HepG2 (cell line): ENCODE measurements around the gene MICB. TPM values are rescaled to one million over a fixed set of nuclear protein-coding genes. Genes with fewer than 3 reads are reported as not detected.

ENCODE experiments used
- ATAC-seq: fragments of 200-7000 bp; cut with Tn5 transposase; 3 replicates; pipeline ENCODE4 v1.9.1; 2020; ENCODE audit warnings: mild to moderate bottlenecking, moderate library complexity
- BruUV-seq: library from RNA; stranded (reverse); fragments of 400-500 nt; replicated peaks from 2 replicates; lab custom pipeline; 2021; lab: Mats Ljungman, UMichigan
- CTCF ChIA-PET: fragments of 300-600 bp; formaldehyde crosslinking; extraction: SDS; loops from one replicate; lab custom pipeline; 2021; ENCODE audit warnings: low total read pairs, inconsistent platforms, low intra/inter-chr PET ratio; lab: Yijun Ruan, JAX
- POLR2A ChIA-PET: fragments of 350-600 bp; sonication (Branson Sonifier 250); formaldehyde crosslinking; loops from one replicate; lab custom pipeline; 2020; ENCODE audit warnings: antibody characterized with exemption, inconsistent platforms; lab: Yijun Ruan, JAX
- DNase-seq: peaks from one replicate; pipeline ENCODE4 v3.0.0-alpha.2; 2015; ENCODE audit warnings: low spot score
- FAIRE-seq: peaks from 3 replicates; lab custom pipeline; 2011; peaks lifted over from hg19 to GRCh38; lab: Jason Lieb, UNC
- H2AFZ ChIP-seq: one replicate; pipeline ENCODE4 v1.6.1; 2011; ENCODE audit warnings: low read length, inconsistent platforms
- H3K27ac ChIP-seq: fragments of 300-600 bp; 3 replicates; pipeline ENCODE4 v1.8.0; 2011; ENCODE audit warnings: mixed run types, mild to moderate bottlenecking, mixed read lengths, low read length, inconsistent platforms; ENCODE audit not compliant: insufficient read depth; ENCODE audit errors: extremely low read length
- H3K27me3 ChIP-seq, 2 experiments: fragments of 200-600 bp in 1 of 2; 2 replicates in 1 of 2; 3 replicates in 1 of 2; pipeline versions ENCODE4 v1.6.0 to v1.8.0; 2011; ENCODE audit warnings: low read length in 2 of 2, mild to moderate bottlenecking in 2 of 2, moderate library complexity in 2 of 2, inconsistent platforms in 1 of 2; ENCODE audit not compliant: insufficient read depth in 2 of 2, control insufficient read depth in 1 of 2
- H3K36me3 ChIP-seq, 2 experiments: fragments of 200-600 bp in 1 of 2; replicated peaks in 1 of 2; 2 replicates in 1 of 2; 3 replicates in 1 of 2; pipeline versions ENCODE4 v1.5.1 to v1.8.0; 2011; ENCODE audit warnings: low read length in 2 of 2, inconsistent platforms in 1 of 2; ENCODE audit not compliant: insufficient read depth in 2 of 2, control insufficient read depth in 1 of 2
- H3K4me1 ChIP-seq: 2 replicates; pipeline ENCODE4 v1.5.1; 2012; ENCODE audit warnings: low read length, inconsistent platforms; ENCODE audit not compliant: insufficient read depth
- H3K4me2 ChIP-seq: 2 replicates; pipeline ENCODE4 v1.6.0; 2011; ENCODE audit warnings: low read depth, low read length, inconsistent platforms
- H3K4me3 ChIP-seq, 3 experiments: fragments of 200-600 bp in 1 of 3; sonication (generic), shearing (Covaris generic) in 1 of 3; replicated peaks in 1 of 3; 2 replicates each; pipeline ENCODE4 v1.5.1; 2011 to 2016; ENCODE audit warnings: low read length in 3 of 3, inconsistent platforms in 2 of 3, low read depth in 2 of 3, mild to moderate bottlenecking in 2 of 3, control low read depth in 1 of 3, mixed read lengths in 1 of 3; ENCODE audit not compliant: insufficient read depth in 1 of 3
- H3K79me2 ChIP-seq: one replicate; pipeline ENCODE4 v1.6.1; 2011; ENCODE audit warnings: low read length, inconsistent platforms; ENCODE audit not compliant: insufficient read depth
- H3K9ac ChIP-seq: 2 replicates; pipeline ENCODE4 v1.6.0; 2011; ENCODE audit warnings: mild to moderate bottlenecking, low read depth, low read length, inconsistent platforms; ENCODE audit not compliant: insufficient read depth
- H3K9me3 ChIP-seq: 2 replicates; pipeline ENCODE4 v1.5.1; 2012; ENCODE audit warnings: mild to moderate bottlenecking, low read length
- H4K20me1 ChIP-seq: 2 replicates; pipeline ENCODE4 v1.6.0; 2011; ENCODE audit warnings: inconsistent platforms, mild to moderate bottlenecking, low read length, moderate library complexity; ENCODE audit not compliant: insufficient read depth
- CENPX ChIP-seq: sonication (generic); formaldehyde crosslinking; IDR thresholded peaks from 2 replicates; pipeline ENCODE4 v1.9.0; 2021; ENCODE audit warnings: mild to moderate bottlenecking, missing genetic modification reagents, moderate library complexity
- MAX ChIP-seq: IDR thresholded peaks from 2 replicates; pipeline ENCODE4 v1.6.1; 2012; ENCODE audit warnings: inconsistent platforms
- ONECUT2 ChIP-seq: sonication (generic); formaldehyde crosslinking; IDR thresholded peaks from 2 replicates; pipeline ENCODE4 v1.4.0; 2020; ENCODE audit warnings: missing genetic modification reagents
- PITX1 ChIP-seq: sonication (generic); formaldehyde crosslinking; IDR thresholded peaks from 2 replicates; pipeline ENCODE4 v1.5.1; 2020; ENCODE audit warnings: mild to moderate bottlenecking, missing genetic modification reagents
- PRPF4 ChIP-seq: fragments of 200-400 bp; formaldehyde crosslinking; IDR thresholded peaks from 2 replicates; pipeline ENCODE4 v1.6.1; 2016; ENCODE audit warnings: low read length, low read depth; ENCODE audit not compliant: poor library complexity, severe bottlenecking
- RFX1 ChIP-seq: fragments of 450-650 bp; IDR thresholded peaks from 2 replicates; pipeline ENCODE4 v1.6.1; 2017
- SMAD1 ChIP-seq: sonication (generic); formaldehyde crosslinking; IDR thresholded peaks from 2 replicates; pipeline ENCODE4 v1.4.0; 2020; ENCODE audit warnings: missing genetic modification reagents, low read depth, mild to moderate bottlenecking, borderline replicate concordance
- TFDP1 ChIP-seq: IDR thresholded peaks from 2 replicates; pipeline ENCODE4 v1.6.1; 2016; ENCODE audit warnings: missing compliant biosample characterization, missing genetic modification reagents, borderline replicate concordance
- ZBTB34 ChIP-seq: sonication (generic); formaldehyde crosslinking; IDR thresholded peaks from 2 replicates; pipeline ENCODE4 v1.8.0; 2022; ENCODE audit warnings: mild to moderate bottlenecking, missing genetic modification reagents
- WGBS: methylation state at CpG from one replicate; pipeline ENCODE4 v1.1.6; 2017; ENCODE audit warnings: low lambda C conversion rate; 5-methylcytosine and 5-hydroxymethylcytosine counted together
- in situ Hi-C: cut with HindIII; loops from 2 replicates; pipeline ENCODE4 v1.10.0; 2017; ENCODE audit warnings: low pct_unique_long_range_greater_than_20kb; ENCODE audit not compliant: extremely low pct_ligation_motif_present
- intact Hi-C: fragments of 100-400 bp; cut with micrococcal nuclease; formaldehyde crosslinking; loops from one replicate; pipeline ENCODE4 v1.10.0; 2022; ENCODE audit not compliant: unreplicated experiment
- polyA plus RNA-seq, 8 experiments: library from polyadenylated mRNA; depleted of rRNA in 3 of 8; stranded (reverse) in 7 of 8; unstranded in 1 of 8; fragments of >200 nt; fragmentation: Illumina TruSeq in 4 of 8; extraction: Trizol in 4 of 8; gene quantifications; 2 replicates each; pipeline versions ENCODE4 v1.2.1 to v1.2.3, GENCODE V29; 2011 to 2016; ENCODE audit warnings: low read depth in 4 of 8, missing spikeins in 1 of 8, mixed read lengths in 1 of 8; ENCODE audit not compliant: insufficient read depth in 1 of 8
- total RNA-seq, 5 experiments: library from RNA; depleted of rRNA; stranded (reverse); fragments of >200 nt; fragmentation: Illumina TruSeq; extraction: Trizol; gene quantifications; 2 replicates each; pipeline ENCODE4 v1.2.3, GENCODE V29; 2016; ENCODE audit warnings: low read depth in 1 of 5

MICB gene
- total and polyA plus RNA-seq, 2 of the 13 experiments (the other 11 are each of a cell fraction or from before 2014, with no cell fraction given), result 12.5 to 12.8 TPM

- TF ChIP-seq MAX, result no peak
- TF ChIP-seq PITX1 (CRISPR knock-in tag), result no peak
- no peak for TF ChIP-seq PRPF4
These were observed 32.2 kb upstream of the MICB start (continued) for GRCh38 chr6:31465718-31466117.

- Histone ChIP-seq H3K27me3 (peaks cover 0 to 21% of the 10 kb centered on the region in 2 experiments; a peak in 3 of 5 replicates), H3K4me3 (no peak overlapping the region), H3K4me1 (peaks cover 17% of the 10 kb centered on the region), H3K9me3 (no peaks in the 10 kb centered on the region), H4K20me1 (no peaks in the 10 kb centered on the region), H3K4me2 (no peak overlapping the region), H3K27ac (no peak overlapping the region)
- CTCF ChIA-PET, result no interaction called here
- intact Hi-C loops, result no loop called here
- no peak for ATAC-seq
- TF ChIP-seq ONECUT2, result no peak
- TF ChIP-seq, all 625 proteins: peak for 0
- Histone ChIP-seq H2AFZ (no peak overlapping the region), H3K79me2 (no peaks in the 10 kb centered on the region), H3K9ac (no peak overlapping the region), H3K36me3 (no peaks in the 10 kb centered on the region)
- WGBS, result 17% methylated on average over 1 of the region's 4 CpGs
- no TSS peak for BruUV-seq
- FAIRE-seq (no peak), DNase-seq (no peak)
- in situ Hi-C loops, result no loop called here
- POLR2A ChIA-PET, result no interaction called here
These were observed 31.5 kb upstream of the MICB start for GRCh38 chr6:31466466-31466865.

GRCh38 chr6:31467151-31467550 is 30.8 kb upstream of the MICB start:
- Histone ChIP-seq H3K4me3 (no peak overlapping the region), H3K27ac (no peak overlapping the region), H3K36me3 (no peaks in the 10 kb centered on the region), H4K20me1 (no peaks in the 10 kb centered on the region), H3K9me3 (no peaks in the 10 kb centered on the region), H2AFZ (no peak overlapping the region), H3K4me1 (peaks cover 15% of the 10 kb centered on the region), H3K79me2 (no peaks in the 10 kb centered on the region), H3K4me2 (no peak overlapping the region), H3K9ac (no peak overlapping the region), H3K27me3 (peaks cover 0 to 18% of the 10 kb centered on the region in 2 experiments; a peak in 3 of 5 replicates)
- CTCF ChIA-PET, result no interaction called here
- FAIRE-seq (no peak), ATAC-seq (no peak), DNase-seq (no peak)
- 23% methylated on average over 8 of the region's 8 CpGs for WGBS
- intact Hi-C loops, result no loop called here
- TF ChIP-seq CENPX (CRISPR knock-in tag) (no peak), TFDP1 (CRISPR knock-in tag) (no peak), SMAD1 (CRISPR knock-in tag) (no peak), RFX1 (peak; percentile 58), ZBTB34 (CRISPR knock-in tag) (no peak)
- POLR2A ChIA-PET, result no interaction called here
- in situ Hi-C loops, result no loop called here
- BruUV-seq, result no TSS peak
